Gastrocnemius medialis (tissue), 4 donors: Measurements from ENCODE around the gene GPR32. TPM values are rescaled to one million over a fixed set of nuclear protein-coding genes. Genes with fewer than 3 reads are reported as not detected.

Experiments used
- ATAC-seq, 2 donors: fragments of 150-250 bp; one replicate each; pipeline ENCODE4 v1.9.1; 2016
- DNase-seq, 2 donors: peaks; one replicate each; pipeline ENCODE4 v3.0.0-alpha.2; 2019
- H3K27ac ChIP-seq, 4 donors: fragments of 200-600 bp; sonication (generic); 1 replicate in 1 of 4; 2 replicates in 3 of 4; pipeline ENCODE4 v1.5.1; 2016 to 2018; ENCODE audit warnings: mild to moderate bottlenecking in 2 of 4, moderate library complexity in 1 of 4
- H3K27me3 ChIP-seq, 3 donors: fragments of 200-600 bp; sonication (generic) in 2 of 3; 1 replicate in 1 of 3; 2 replicates in 2 of 3; pipeline versions ENCODE4 v1.5.1 to v1.6.0; 2016 to 2019; ENCODE audit warnings: mild to moderate bottlenecking in 1 of 3, moderate library complexity in 1 of 3
- H3K36me3 ChIP-seq, 2 donors: fragments of 200-600 bp; sonication (generic) in 1 of 2; one replicate each; pipeline ENCODE4 v1.5.1; 2017 to 2018
- H3K4me1 ChIP-seq, 2 donors: fragments of 200-600 bp; sonication (generic) in 1 of 2; one replicate each; pipeline ENCODE4 v1.5.1; 2016 to 2017; ENCODE audit warnings: mild to moderate bottlenecking in 2 of 2
- H3K4me3 ChIP-seq, 4 donors: fragments of 200-600 bp; sonication (generic) in 3 of 4; 1 replicate in 1 of 4; 2 replicates in 3 of 4; pipeline ENCODE4 v1.5.1; 2016 to 2019; ENCODE audit warnings: mild to moderate bottlenecking in 2 of 4
- H3K9me3 ChIP-seq, 3 donors: fragments of 200-600 bp; sonication (generic) in 2 of 3; 1 replicate in 1 of 3; 2 replicates in 2 of 3; pipeline ENCODE4 v1.5.1; 2016 to 2019
- CTCF ChIP-seq, 5 experiments: fragments of 450-650 bp in 3 of 5; fragments of 200-600 bp in 2 of 5; sonication (generic) in 2 of 5; IDR thresholded peaks in 4 of 5; conservative IDR thresholded peaks in 1 of 5; 1 replicate in 4 of 5; 2 replicates in 1 of 5; pipeline ENCODE4 v1.5.1; 2016 to 2019; ENCODE audit warnings: antibody characterized with exemption in 5 of 5, mild to moderate bottlenecking in 3 of 5, moderate library complexity in 3 of 5
- POLR2A ChIP-seq, 2 donors: fragments of 450-650 bp; IDR thresholded peaks; one replicate each; pipeline ENCODE4 v1.6.1; 2017; ENCODE audit warnings: antibody characterized with exemption in 2 of 2, mild to moderate bottlenecking in 2 of 2, moderate library complexity in 2 of 2
- in situ Hi-C, 4 donors: fragments of 200-750 bp; cut with MboI; loops; one replicate each; pipeline versions ENCODE4 v1.15.0 to v1.8.0; 2017; ENCODE audit warnings: low sequenced_read_pairs in 4 of 4
- intact Hi-C: fragments of 100-400 bp; cut with DNase I; formaldehyde crosslinking; loops from one replicate; pipeline ENCODE4 v1.15.1; 2023; ENCODE audit warnings: low total_unique reads
- total RNA-seq, 4 donors: library from RNA; depleted of rRNA; stranded (reverse); fragments of >200 nt; gene quantifications; one replicate each; pipeline versions ENCODE4 v1.1.0 to v1.2.3, GENCODE V29; 2016

The GPR32 gene
- total RNA-seq, 4 donors from 2014 or later, result not detected

GRCh38 chr19:50777830-50778303, 7.6 kb downstream of the GPR32 start:
- H3K4me1 ChIP-seq, result no peaks in the 10 kb centered on the region
- peaks cover 0 to 5% (median 0%) of the 10 kb centered on the region in 3 donors for H3K9me3 ChIP-seq
- H3K4me3 ChIP-seq, result no peak overlapping the region
- no peak for TF ChIP-seq POLR2A (IDR thresholded peaks at IDR 0.05)
- no peak for TF ChIP-seq CTCF (IDR thresholded peaks at IDR 0.05 in 4 of 5, conservative IDR thresholded peaks at IDR 0.05 in 1 of 5)
- DNase-seq (no peak), ATAC-seq (no peak)
- H3K27me3 ChIP-seq, result peaks cover 42 to 55% (median 54%) of the 10 kb centered on the region in 3 donors
- no peak overlapping the region for H3K27ac ChIP-seq
- intact Hi-C loops, result no loop called here
- in situ Hi-C loops, result loop anchor here in 3 of 4 donors (25.0 kb wide), 1 partner anchor 241 kb away; no protein-coding TSS in a partner anchor
- H3K36me3 ChIP-seq, result no peaks in the 10 kb centered on the region

GRCh38 chr19:50778906-50779430, 8.7 kb downstream of the GPR32 start:
- Histone ChIP-seq H3K4me3 (no peak overlapping the region), H3K27me3 (peaks cover 42 to 55% (median 54%) of the 10 kb centered on the region in 3 donors), H3K27ac (no peak overlapping the region), H3K4me1 (no peaks in the 10 kb centered on the region), H3K36me3 (no peaks in the 10 kb centered on the region), H3K9me3 (peaks cover 0 to 5% (median 0%) of the 10 kb centered on the region in 3 donors)
- no peak for TF ChIP-seq CTCF (IDR thresholded peaks at IDR 0.05 in 4 of 5, conservative IDR thresholded peaks at IDR 0.05 in 1 of 5)
- no peak for TF ChIP-seq POLR2A (IDR thresholded peaks at IDR 0.05)
- intact Hi-C loops (no loop called here), in situ Hi-C loops (loop anchor here in 3 of 4 donors (25.0 kb wide), 1 partner anchor 242 kb away; no protein-coding TSS in a partner anchor)
- no peak for ATAC-seq
- DNase-seq, result no peak

- H3K4me3 ChIP-seq, result no peak overlapping the region
- H3K27me3 ChIP-seq, result peaks cover 42 to 54% (median 54%) of the 10 kb centered on the region in 3 donors
- peaks cover 0 to 5% (median 0%) of the 10 kb centered on the region in 3 donors for H3K9me3 ChIP-seq
- TF ChIP-seq POLR2A (IDR thresholded peaks at IDR 0.05), result no peak
- TF ChIP-seq CTCF (IDR thresholded peaks at IDR 0.05 in 4 of 5, conservative IDR thresholded peaks at IDR 0.05 in 1 of 5), result no peak
- H3K36me3 ChIP-seq, result no peaks in the 10 kb centered on the region
- intact Hi-C loops (no loop called here), in situ Hi-C loops (loop anchor here (10.0 to 25.0 kb wide), 3 partner anchors 242 to 425 kb away; partner anchors contain the start of gene NAPSA (in 2 of the 4))
- H3K27ac ChIP-seq, result no peak overlapping the region
- ATAC-seq (no peak), DNase-seq (no peak)
- H3K4me1 ChIP-seq, result no peaks in the 10 kb centered on the region
Observed at GRCh38 chr19:50779504-50780457, 9.5 kb downstream of the GPR32 start.

GRCh38 chr19:50780753-50781435, 10.6 kb downstream of the GPR32 start:
- TF ChIP-seq POLR2A (IDR thresholded peaks at IDR 0.05) (no peak), CTCF (IDR thresholded peaks at IDR 0.05 in 4 of 5, conservative IDR thresholded peaks at IDR 0.05 in 1 of 5) (no peak)
- no peaks in the 10 kb centered on the region for H3K36me3 ChIP-seq
- H3K27me3 ChIP-seq, result peaks cover 42 to 49% (median 46%) of the 10 kb centered on the region in 3 donors
- no peaks in the 10 kb centered on the region for H3K4me1 ChIP-seq
- no peak overlapping the region for H3K27ac ChIP-seq
- in situ Hi-C loops, result loop anchor here (10.0 to 25.0 kb wide), 3 partner anchors 244 to 426 kb away; partner anchors contain the start of gene NAPSA (in 2 of the 4)
- no peak overlapping the region for H3K4me3 ChIP-seq
- peaks cover 0 to 5% (median 0%) of the 10 kb centered on the region in 3 donors for H3K9me3 ChIP-seq
- no peak for DNase-seq
- intact Hi-C loops, result no loop called here
- ATAC-seq, result no peak
